Measurements from ENCODE around the gene ZMAT3.
"Not testable (repeated sequence)": the region's sequence is repeated elsewhere in the genome, so short reads cannot be mapped to it uniquely, and the experiment has no call there.

The ZMAT3 gene

GRCh38 chr3:179068779-179069530 is 2.7 kb downstream of the ZMAT3 start:
- peak; percentile 27 to 45 for DNase-seq

GRCh38 chr3:179067839-179068238 is 3.8 kb downstream of the ZMAT3 start:
- no peak for DNase-seq

GRCh38 chr3:179067291-179067690 is 4.3 kb downstream of the ZMAT3 start:
- DNase-seq, result no peak

GRCh38 chr3:179063945-179064560 is 7.6 kb downstream of the ZMAT3 start:
- DNase-seq, result no peak

- DNase-seq, result no peak
Measured at GRCh38 chr3:179056326-179056725, 15.3 kb downstream of the ZMAT3 start.

- not testable (repeated sequence) for DNase-seq
Measured at GRCh38 chr3:179054565-179054964, 17.0 kb downstream of the ZMAT3 start.

- DNase-seq, result no peak
Measured at GRCh38 chr3:179046497-179047353, 24.9 kb downstream of the ZMAT3 start.

- peak in 1 of 2 experiments; percentile 22 for DNase-seq
Measured at GRCh38 chr3:179045719-179046402, 25.7 kb downstream of the ZMAT3 start.

- DNase-seq, result not testable (repeated sequence)
Measured at GRCh38 chr3:179038899-179039251, 32.7 kb downstream of the ZMAT3 start.

- DNase-seq, result no peak
Measured at GRCh38 chr3:179038216-179038898, 33.3 kb downstream of the ZMAT3 start.

- peak; percentile 85 to 87 for DNase-seq
Measured at GRCh38 chr3:179037351-179037750, 34.3 kb downstream of the ZMAT3 start.

- DNase-seq, result no peak
Measured at GRCh38 chr3:179036626-179037300, 34.8 kb downstream of the ZMAT3 start.

GRCh38 chr3:179036226-179036625 is 35.4 kb downstream of the ZMAT3 start:
- DNase-seq, result no peak

- no peak for DNase-seq
Measured at GRCh38 chr3:179035232-179035631, 36.4 kb downstream of the ZMAT3 start.

- not testable (repeated sequence) for DNase-seq
Measured at GRCh38 chr3:179033304-179033657, 38.3 kb downstream of the ZMAT3 start.

GRCh38 chr3:179032454-179033303 is 38.9 kb downstream of the ZMAT3 start:
- not testable (repeated sequence) for DNase-seq

GRCh38 chr3:179029096-179029495 is 42.5 kb downstream of the ZMAT3 start:
- DNase-seq, result no peak

GRCh38 chr3:179028408-179028807 is 43.2 kb downstream of the ZMAT3 start:
- no peak for DNase-seq

GRCh38 chr3:179027326-179027900 is 44.2 kb downstream of the ZMAT3 start:
- no peak for DNase-seq

- DNase-seq, result no peak
Measured at GRCh38 chr3:179026636-179027035, 45.0 kb downstream of the ZMAT3 start.
